Chondrocyte (in vitro differentiated cells): ENCODE results near the gene LMTK2. TPM values are rescaled to one million over a fixed set of nuclear protein-coding genes. Genes with fewer than 3 reads are reported as not detected.

Experiments
- DNase-seq: peaks from one replicate; pipeline ENCODE4 v3.0.0; 2021; ENCODE audit warnings: mixed read lengths, low spot score
- H3K27ac Mint-ChIP-seq: one replicate; pipeline ENCODE4 v1.8.0; 2021; ENCODE audit warnings: mild to moderate bottlenecking, moderate library complexity, mixed read lengths; ENCODE audit not compliant: unreplicated experiment
- H3K27me3 Mint-ChIP-seq: 2 replicates; pipeline ENCODE4 v1.8.0; 2021; ENCODE audit warnings: low read depth, mixed read lengths
- H3K36me3 Mint-ChIP-seq: 2 replicates; pipeline ENCODE4 v1.8.0; 2021; ENCODE audit warnings: low read depth, mixed read lengths
- H3K4me1 Mint-ChIP-seq: 2 replicates; pipeline ENCODE4 v1.8.0; 2021; ENCODE audit warnings: low read depth, mild to moderate bottlenecking, mixed read lengths
- H3K4me3 Mint-ChIP-seq: one replicate; pipeline ENCODE4 v1.8.0; 2021; ENCODE audit warnings: mild to moderate bottlenecking, moderate library complexity, mixed read lengths; ENCODE audit not compliant: unreplicated experiment
- H3K9me3 Mint-ChIP-seq: 2 replicates; pipeline ENCODE4 v1.8.0; 2021; ENCODE audit warnings: low read depth, mixed read lengths
- total RNA-seq: library from RNA; stranded (reverse); gene quantifications from 3 replicates; pipeline ENCODE4 v1.2.1, GENCODE V29; 2021
- TF ChIP-seq, protein P1 (sequence below): fragments of 200-600 bp; sonication (generic); IDR thresholded peaks from 2 replicates; pipeline ENCODE4 v1.5.0; 2021; ENCODE audit warnings: antibody characterized with exemption, mild to moderate bottlenecking, moderate library complexity

LMTK2 gene
- total RNA-seq, 1 donor from 2014 or later: 15.0 TPM

DNA sequence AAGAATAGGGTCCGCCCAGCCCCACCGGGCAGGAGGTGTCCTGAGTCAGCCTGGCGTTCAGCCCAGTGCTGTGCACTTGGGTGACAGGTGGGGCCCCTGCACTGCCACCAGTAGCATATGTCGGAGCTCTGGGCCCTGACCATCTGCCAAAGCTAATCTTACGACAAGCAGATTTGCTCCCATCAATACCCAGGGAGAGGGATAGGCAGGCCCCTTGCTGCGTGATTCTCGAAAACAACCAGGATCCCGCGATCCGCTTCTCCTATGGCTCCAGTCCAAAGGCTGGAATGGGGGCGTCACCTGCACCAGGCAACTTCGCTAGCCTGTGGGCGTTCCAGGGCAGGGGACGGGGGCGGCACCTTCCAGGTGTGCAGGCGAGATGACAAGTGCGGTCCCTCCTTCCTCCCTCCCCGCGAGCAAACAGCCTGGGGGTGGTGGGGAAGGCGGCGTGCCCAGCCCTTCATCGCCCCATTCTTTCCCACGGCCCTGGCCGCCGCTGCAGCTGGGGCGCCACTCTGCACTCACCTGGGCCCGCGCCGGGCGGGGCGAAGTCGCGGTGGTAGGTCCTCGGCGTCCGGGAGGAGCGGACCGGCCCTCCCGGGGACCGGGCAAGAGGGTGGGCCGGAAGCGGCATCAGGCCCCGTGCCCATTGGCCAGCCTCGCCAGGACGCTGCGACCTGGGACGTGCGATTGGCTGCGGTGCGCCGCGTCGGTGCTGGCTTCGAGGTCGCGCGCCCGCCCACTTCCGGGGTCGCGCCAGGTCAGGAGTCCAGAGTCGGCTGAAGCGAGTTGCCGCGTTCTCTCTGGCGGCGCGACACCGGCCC, 145.2 kb downstream of the LMTK2 start, which contains the start of gene TECPR1:
Gene TECPR1, minus strand, starts transcription at position 632 of the 824 bp plus-strand sequence. CDS start 6,086 bp downstream, outside the sequence.
- Mint-ChIP-seq H3K4me1 (peaks cover 27% of the 10 kb centered on the region), H3K27ac (peak within 1 kb of the TSS; percentile 91), H3K27me3 (no peaks in the 10 kb centered on the region), H3K36me3 (peaks cover 3% of the 10 kb centered on the region), H3K9me3 (no peaks in the 10 kb centered on the region), H3K4me3 (peak within 1 kb of the TSS; percentile 96)
- DNase-seq: peak; percentile 95
- TF ChIP-seq, protein P1, sequence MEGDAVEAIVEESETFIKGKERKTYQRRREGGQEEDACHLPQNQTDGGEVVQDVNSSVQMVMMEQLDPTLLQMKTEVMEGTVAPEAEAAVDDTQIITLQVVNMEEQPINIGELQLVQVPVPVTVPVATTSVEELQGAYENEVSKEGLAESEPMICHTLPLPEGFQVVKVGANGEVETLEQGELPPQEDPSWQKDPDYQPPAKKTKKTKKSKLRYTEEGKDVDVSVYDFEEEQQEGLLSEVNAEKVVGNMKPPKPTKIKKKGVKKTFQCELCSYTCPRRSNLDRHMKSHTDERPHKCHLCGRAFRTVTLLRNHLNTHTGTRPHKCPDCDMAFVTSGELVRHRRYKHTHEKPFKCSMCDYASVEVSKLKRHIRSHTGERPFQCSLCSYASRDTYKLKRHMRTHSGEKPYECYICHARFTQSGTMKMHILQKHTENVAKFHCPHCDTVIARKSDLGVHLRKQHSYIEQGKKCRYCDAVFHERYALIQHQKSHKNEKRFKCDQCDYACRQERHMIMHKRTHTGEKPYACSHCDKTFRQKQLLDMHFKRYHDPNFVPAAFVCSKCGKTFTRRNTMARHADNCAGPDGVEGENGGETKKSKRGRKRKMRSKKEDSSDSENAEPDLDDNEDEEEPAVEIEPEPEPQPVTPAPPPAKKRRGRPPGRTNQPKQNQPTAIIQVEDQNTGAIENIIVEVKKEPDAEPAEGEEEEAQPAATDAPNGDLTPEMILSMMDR: no peak

DNA sequence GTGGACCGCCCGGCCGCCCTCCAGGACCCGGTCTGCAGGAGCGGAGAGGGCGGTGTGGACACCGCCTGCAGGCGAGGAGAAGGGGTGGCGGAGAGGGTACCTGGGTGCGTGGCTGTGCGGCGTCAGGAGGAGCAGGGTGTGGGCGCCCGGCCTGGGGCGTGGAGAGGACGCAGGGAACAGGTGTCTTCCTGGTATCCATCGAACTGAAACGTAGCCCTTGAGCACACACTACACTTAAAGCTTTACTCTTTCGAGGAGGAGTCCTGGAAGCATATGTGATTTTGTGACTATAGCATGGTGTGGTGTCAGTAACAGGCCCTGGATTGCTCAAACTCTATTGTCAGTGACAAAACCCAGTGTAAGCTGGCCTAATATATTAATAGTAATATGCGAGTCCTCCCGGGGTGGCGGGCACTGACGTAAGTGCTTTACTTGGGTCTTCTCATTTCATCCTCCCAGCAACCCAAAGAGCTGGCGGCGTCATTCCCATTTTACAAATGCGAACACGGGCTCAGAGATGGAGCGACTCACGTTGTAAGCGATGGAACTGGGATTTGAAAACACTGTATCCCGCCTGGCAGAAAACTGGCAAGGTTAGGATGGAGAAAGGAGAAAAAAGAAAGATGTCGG, 145.9 kb downstream of the LMTK2 start:
- no peak for DNase-seq
- Mint-ChIP-seq H3K27ac (peak overlapping the region; percentile 91), H3K36me3 (peaks cover 5% of the 10 kb centered on the region), H3K4me1 (peaks cover 27% of the 10 kb centered on the region), H3K9me3 (no peaks in the 10 kb centered on the region), H3K4me3 (peak overlapping the region; percentile 96), H3K27me3 (no peaks in the 10 kb centered on the region)
- TF ChIP-seq, protein P1: peak; percentile 49

DNA sequence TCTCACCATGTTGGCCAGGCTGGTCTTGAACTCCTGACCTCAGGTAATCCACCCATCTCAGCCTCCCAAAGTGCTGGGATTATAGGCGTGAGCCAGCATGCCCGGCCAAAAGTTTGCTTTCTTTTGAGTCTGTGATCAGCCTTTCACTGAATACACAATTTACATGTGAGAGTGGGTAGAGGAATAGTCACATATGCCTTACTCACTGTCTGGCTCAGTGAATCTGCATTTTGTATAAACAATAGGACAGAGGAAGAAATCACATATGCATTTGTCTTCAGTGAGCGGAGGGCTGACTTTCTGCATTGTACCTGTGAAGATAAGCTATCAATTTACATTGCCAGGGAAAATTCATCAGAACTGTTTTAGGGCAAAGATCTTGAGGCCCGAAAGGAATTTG, 147.9 kb downstream of the LMTK2 start:
- TF ChIP-seq, protein P1: no peak
- H3K4me1 Mint-ChIP-seq: peaks cover 27% of the 10 kb centered on the region
- no peaks in the 10 kb centered on the region for H3K9me3 Mint-ChIP-seq
- peaks cover 4% of the 10 kb centered on the region for H3K36me3 Mint-ChIP-seq
- H3K27me3 Mint-ChIP-seq: no peaks in the 10 kb centered on the region
- DNase-seq: no peak
- H3K27ac Mint-ChIP-seq: no peak overlapping the region
- H3K4me3 Mint-ChIP-seq: no peak overlapping the region

DNA sequence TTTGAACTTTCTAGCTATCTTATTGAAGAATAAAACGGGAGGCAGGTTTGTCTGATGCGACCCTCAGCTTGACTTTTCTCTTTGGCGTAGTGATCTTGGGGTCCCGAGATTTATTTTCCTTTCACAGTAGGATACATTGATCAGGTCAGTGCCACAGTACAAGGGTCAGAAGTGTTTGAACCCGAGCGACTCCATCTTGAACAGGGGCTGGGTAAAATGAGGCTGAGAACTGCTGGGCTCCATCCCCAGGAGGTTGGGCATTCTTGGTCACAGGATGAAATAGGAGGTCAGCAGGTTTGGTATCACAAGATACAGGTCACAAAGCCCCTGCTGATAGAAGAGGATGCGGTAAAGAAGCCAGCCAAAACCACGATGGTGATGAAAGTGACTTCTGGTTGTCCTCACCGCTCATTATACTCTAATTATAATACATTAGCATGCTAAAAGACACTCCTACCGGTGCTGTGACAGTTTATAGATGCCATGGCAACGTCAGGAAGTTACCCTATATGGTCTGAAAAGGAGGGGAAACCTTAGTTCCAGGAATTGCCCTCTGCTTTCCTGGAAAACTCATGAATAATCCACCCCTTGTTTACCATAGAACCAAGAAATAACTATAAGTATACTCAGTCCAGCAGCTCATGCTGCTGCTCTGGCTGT, 148.4 kb downstream of the LMTK2 start:
- no peaks in the 10 kb centered on the region for H3K27me3 Mint-ChIP-seq
- no peak overlapping the region for H3K27ac Mint-ChIP-seq
- H3K4me3 Mint-ChIP-seq: no peak overlapping the region
- TF ChIP-seq, protein P1: no peak
- no peaks in the 10 kb centered on the region for H3K9me3 Mint-ChIP-seq
- H3K4me1 Mint-ChIP-seq: peaks cover 24% of the 10 kb centered on the region
- H3K36me3 Mint-ChIP-seq: peaks cover 4% of the 10 kb centered on the region
- DNase-seq: no peak

DNA sequence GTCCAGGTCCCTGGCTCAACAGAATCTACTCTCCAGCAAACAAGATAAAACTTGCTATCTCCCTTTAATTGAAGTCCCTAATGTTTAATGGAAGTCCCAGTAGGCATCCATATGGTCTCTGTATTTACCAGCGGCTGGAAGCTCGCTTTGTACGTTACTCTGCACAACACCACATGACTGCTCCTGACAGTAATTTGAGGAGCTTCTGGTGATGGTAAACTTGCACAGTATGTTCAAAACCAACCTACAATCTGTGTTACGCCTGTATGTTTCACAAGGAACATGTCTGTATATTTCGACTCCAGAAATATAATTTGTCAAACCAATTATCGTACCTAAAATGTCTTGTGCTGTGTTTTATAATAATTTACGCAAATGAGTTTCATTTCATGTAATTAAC, 149.8 kb downstream of the LMTK2 start:
- Mint-ChIP-seq H3K36me3 (peaks cover 4% of the 10 kb centered on the region), H3K4me3 (no peak overlapping the region), H3K27me3 (no peaks in the 10 kb centered on the region), H3K27ac (no peak overlapping the region), H3K4me1 (peaks cover 16% of the 10 kb centered on the region), H3K9me3 (no peaks in the 10 kb centered on the region)
- no peak for DNase-seq
- TF ChIP-seq, protein P1: no peak
